Activated T-cell treated with anti-CD3 and anti-CD28 coated beads, Interleukin-2, amount 50 U/mL, for 24 hours (primary cell): ENCODE data around the gene FADD.
A peak's percentile ranks its signal among the peaks of the same experiment; 100 is the strongest.

ENCODE experiments used
- DNase-seq: peaks from one replicate; pipeline ENCODE4 v3.0.0-alpha.2; 2020
- H3K27ac Mint-ChIP-seq: 2 replicates; pipeline ENCODE4 v1.8.0; 2020; ENCODE audit warnings: mild to moderate bottlenecking, mixed read lengths
- H3K27me3 Mint-ChIP-seq: 2 replicates; pipeline ENCODE4 v1.8.0; 2020; ENCODE audit warnings: mixed read lengths
- H3K36me3 Mint-ChIP-seq: 2 replicates; pipeline ENCODE4 v1.8.0; 2020; ENCODE audit warnings: low read depth, mixed read lengths
- H3K4me1 Mint-ChIP-seq: 2 replicates; pipeline ENCODE4 v1.8.0; 2020; ENCODE audit warnings: low read depth, mixed read lengths
- H3K4me3 Mint-ChIP-seq: 2 replicates; pipeline ENCODE4 v1.8.0; 2020; ENCODE audit warnings: mild to moderate bottlenecking, moderate library complexity, mixed read lengths
- H3K9me3 Mint-ChIP-seq: 2 replicates; pipeline ENCODE4 v1.8.0; 2020; ENCODE audit warnings: mixed read lengths

The FADD gene, protein sequence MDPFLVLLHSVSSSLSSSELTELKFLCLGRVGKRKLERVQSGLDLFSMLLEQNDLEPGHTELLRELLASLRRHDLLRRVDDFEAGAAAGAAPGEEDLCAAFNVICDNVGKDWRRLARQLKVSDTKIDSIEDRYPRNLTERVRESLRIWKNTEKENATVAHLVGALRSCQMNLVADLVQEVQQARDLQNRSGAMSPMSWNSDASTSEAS

DNA sequence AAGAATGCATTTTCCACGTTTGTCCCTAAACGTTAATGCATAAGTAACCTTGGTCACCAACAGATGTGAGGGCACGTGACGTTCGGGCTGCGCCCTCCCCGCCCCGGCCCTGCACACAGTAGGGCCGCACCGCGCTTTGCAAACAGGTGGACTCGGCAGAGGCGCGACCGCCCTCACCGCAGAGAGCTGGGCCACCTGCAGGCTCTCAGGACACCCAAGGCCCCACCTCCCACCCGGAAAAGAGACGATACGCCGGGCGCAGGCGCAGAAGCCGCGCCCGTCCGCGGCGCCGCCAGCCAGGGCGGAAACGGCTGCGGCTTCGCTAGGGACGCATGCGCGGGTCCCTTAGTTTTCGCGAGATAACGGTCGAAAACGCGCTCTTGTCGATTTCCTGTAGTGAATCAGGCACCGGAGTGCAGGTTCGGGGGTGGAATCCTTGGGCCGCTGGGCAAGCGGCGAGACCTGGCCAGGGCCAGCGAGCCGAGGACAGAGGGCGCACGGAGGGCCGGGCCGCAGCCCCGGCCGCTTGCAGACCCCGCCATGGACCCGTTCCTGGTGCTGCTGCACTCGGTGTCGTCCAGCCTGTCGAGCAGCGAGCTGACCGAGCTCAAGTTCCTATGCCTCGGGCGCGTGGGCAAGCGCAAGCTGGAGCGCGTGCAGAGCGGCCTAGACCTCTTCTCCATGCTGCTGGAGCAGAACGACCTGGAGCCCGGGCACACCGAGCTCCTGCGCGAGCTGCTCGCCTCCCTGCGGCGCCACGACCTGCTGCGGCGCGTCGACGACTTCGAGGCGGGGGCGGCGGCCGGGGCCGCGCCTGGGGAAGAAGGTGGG lies at the start of gene FADD:
TSS of gene FADD (plus strand) at position 377 of the 831 bp plus-strand sequence. CDS start at position 541, 164 bp downstream.
- no peaks in the 10 kb centered on the region for H3K9me3 Mint-ChIP-seq
- peak within 1 kb of the TSS; percentile 97 for H3K4me3 Mint-ChIP-seq
- H3K4me1 Mint-ChIP-seq = peaks cover 43% of the 10 kb centered on the region
- H3K27ac Mint-ChIP-seq = peak within 1 kb of the TSS; percentile 99
- no peaks in the 10 kb centered on the region for H3K27me3 Mint-ChIP-seq
- peaks cover 45% of the 10 kb centered on the region for H3K36me3 Mint-ChIP-seq
- peak; percentile 92 for DNase-seq

DNA sequence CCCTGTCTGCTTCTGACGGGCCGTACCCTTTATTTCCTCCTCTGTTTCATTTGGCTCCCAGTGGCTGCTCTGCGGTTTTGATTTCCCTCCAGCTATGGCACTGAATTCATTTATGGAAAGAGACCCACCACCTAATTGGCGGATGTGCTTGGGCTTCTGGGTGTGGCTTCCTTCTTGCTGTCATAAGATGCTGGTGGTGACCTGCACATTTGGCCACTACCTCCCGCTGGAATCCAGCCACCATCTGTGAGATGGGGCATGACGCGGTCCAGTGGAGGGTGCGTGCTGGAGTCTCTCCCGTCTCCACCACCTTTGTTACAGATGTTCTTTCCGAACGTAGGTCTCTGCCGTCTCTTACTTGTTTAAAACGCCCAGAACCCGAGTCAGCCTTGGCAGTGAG lies 47.7 kb upstream of the FADD start:
- DNase-seq = no peak
- no peaks in the 10 kb centered on the region for H3K9me3 Mint-ChIP-seq
- no peaks in the 10 kb centered on the region for H3K27me3 Mint-ChIP-seq
- no peaks in the 10 kb centered on the region for H3K4me1 Mint-ChIP-seq
- no peak overlapping the region for H3K27ac Mint-ChIP-seq
- H3K4me3 Mint-ChIP-seq = no peak overlapping the region
- no peaks in the 10 kb centered on the region for H3K36me3 Mint-ChIP-seq

DNA sequence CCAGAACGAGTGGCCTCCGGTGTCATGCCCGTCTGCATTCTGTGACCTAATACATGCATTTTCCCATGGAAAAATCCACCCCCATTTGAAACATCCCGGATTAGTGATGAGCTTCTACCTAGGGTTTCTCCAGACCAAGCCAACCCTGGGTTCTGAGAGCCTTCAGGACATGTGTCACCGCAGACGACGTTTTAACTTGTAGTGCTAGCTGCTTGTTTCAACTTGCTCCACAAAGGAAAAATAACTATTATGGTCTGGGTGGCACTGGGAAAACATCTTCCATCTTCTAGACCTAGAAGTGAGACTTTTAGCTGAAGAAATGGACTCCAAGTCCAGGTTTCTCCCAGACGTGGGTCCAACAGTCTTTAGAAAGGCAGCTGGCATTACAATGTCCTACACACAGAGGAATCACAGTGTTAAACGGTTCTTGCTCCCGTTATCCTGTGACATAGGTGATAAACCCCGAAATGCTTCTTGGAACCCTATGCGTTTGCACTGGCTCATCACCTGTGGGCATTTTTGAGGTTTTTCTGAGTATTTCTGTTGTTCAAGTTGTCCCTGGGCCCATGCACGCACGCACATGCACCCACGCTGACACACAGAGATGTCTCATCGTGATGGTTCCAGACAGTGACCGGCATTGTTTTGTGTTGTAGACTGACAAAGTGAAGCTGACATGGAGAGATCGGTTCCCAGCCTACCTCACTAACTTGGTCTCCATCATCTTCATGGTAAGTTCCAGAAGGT lies 46.6 kb upstream of the FADD start:
- H3K4me1 Mint-ChIP-seq = no peaks in the 10 kb centered on the region
- no peak for DNase-seq
- no peak overlapping the region for H3K4me3 Mint-ChIP-seq
- H3K9me3 Mint-ChIP-seq = no peaks in the 10 kb centered on the region
- no peaks in the 10 kb centered on the region for H3K27me3 Mint-ChIP-seq
- no peaks in the 10 kb centered on the region for H3K36me3 Mint-ChIP-seq
- H3K27ac Mint-ChIP-seq = no peak overlapping the region

- no peaks in the 10 kb centered on the region for H3K36me3 Mint-ChIP-seq
- no peaks in the 10 kb centered on the region for H3K4me1 Mint-ChIP-seq
- no peaks in the 10 kb centered on the region for H3K27me3 Mint-ChIP-seq
- no peak overlapping the region for H3K27ac Mint-ChIP-seq
- H3K9me3 Mint-ChIP-seq = no peaks in the 10 kb centered on the region
- no peak for DNase-seq
- no peak overlapping the region for H3K4me3 Mint-ChIP-seq
Measured at GRCh38 chr11:70158201-70158600, 44.9 kb upstream of the FADD start.

DNA sequence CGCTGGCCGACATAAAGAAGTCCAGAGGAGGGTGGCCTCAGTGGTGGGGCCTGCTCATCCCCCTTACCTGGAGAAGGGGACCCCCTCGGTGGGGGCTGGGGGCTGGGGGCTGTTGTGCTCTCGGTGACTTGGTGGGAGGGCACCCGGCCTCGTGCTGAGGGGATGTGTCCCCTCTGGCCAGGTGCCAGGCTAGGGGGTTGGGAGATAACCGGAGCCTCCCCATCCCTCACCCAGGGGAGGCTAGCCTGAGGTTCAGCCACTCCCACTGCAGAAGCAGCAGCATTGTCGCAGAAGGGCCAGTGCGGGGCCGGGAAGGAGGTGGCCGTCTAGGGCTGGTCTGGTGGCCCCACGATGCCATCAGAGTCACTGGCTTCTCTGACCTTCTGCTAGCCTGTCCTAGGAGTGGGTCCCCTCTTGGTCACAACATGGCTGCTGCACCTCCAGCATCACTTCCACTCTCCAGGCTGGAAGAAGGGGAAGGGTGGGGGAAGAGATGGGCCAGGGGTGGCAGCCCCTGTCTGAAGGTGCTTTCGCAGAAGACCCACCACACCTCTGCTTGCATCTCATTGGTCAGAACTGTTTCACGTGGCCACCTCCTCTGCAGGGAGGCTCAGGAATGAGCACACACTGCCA lies 44.2 kb upstream of the FADD start:
- DNase-seq = no peak
- Mint-ChIP-seq H3K4me3 (no peak overlapping the region), H3K4me1 (no peaks in the 10 kb centered on the region), H3K36me3 (no peaks in the 10 kb centered on the region), H3K9me3 (no peaks in the 10 kb centered on the region), H3K27ac (no peak overlapping the region), H3K27me3 (no peaks in the 10 kb centered on the region)

- H3K27ac Mint-ChIP-seq = no peak overlapping the region
- H3K27me3 Mint-ChIP-seq = no peaks in the 10 kb centered on the region
- no peak overlapping the region for H3K4me3 Mint-ChIP-seq
- no peaks in the 10 kb centered on the region for H3K4me1 Mint-ChIP-seq
- DNase-seq = no peak
- H3K36me3 Mint-ChIP-seq = no peaks in the 10 kb centered on the region
- H3K9me3 Mint-ChIP-seq = no peaks in the 10 kb centered on the region
Measured at GRCh38 chr11:70159627-70160570, 43.2 kb upstream of the FADD start.

DNA sequence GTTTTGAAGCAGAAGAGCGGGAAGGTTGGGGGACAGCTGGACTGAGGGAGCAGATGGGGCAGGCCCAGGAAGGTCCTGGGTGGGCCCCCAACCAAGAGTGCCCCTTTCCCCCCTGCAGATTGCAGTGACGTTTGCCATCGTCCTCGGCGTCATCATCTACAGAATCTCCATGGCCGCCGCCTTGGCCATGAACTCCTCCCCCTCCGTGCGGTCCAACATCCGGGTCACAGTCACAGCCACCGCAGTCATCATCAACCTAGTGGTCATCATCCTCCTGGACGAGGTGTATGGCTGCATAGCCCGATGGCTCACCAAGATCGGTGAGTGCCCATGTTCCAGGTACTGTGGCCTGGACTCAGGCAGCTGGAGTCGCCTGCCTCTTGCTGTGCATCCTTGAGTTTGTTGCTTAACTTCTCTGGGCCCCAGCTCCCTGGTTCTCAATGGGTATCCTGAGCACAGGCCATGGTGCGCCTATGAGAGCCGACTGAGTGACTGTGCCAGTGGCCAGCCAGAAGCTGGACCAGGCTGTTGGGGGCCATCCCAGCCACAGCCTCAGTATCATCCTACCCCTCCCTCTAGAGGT lies 42.0 kb upstream of the FADD start:
- Mint-ChIP-seq H3K27me3 (no peaks in the 10 kb centered on the region), H3K9me3 (no peaks in the 10 kb centered on the region), H3K36me3 (no peaks in the 10 kb centered on the region), H3K27ac (no peak overlapping the region), H3K4me3 (no peak overlapping the region), H3K4me1 (no peaks in the 10 kb centered on the region)
- DNase-seq = no peak

GRCh38 chr11:70164705-70165104 lies 38.4 kb upstream of the FADD start:
- no peak overlapping the region for H3K27ac Mint-ChIP-seq

DNA sequence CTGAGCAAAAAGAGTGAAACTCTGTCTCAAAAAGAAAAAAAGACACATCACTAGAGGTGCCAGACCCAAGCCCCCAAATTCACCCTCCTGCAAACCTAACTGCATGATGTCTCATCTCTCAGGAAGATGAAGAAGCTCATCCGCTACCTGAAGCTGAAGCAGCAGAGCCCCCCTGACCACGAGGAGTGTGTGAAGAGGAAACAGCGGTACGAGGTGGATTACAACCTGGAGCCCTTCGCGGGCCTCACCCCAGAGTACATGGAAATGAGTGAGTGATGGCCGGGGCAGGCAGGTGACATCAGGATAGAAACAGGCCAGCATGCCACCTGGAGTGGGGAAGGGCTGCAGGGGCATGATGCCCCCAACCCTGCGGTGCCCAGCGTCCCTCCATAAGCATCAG lies 36.0 kb upstream of the FADD start:
- DNase-seq = no peak
- H3K9me3 Mint-ChIP-seq = no peaks in the 10 kb centered on the region
- peaks cover 21% of the 10 kb centered on the region for H3K27me3 Mint-ChIP-seq
- H3K27ac Mint-ChIP-seq = no peak overlapping the region
- H3K4me3 Mint-ChIP-seq = no peak overlapping the region
- H3K36me3 Mint-ChIP-seq = no peaks in the 10 kb centered on the region
- no peaks in the 10 kb centered on the region for H3K4me1 Mint-ChIP-seq

More at GRCh38 chr11:70164705-70165104, 38.4 kb upstream of the FADD start:
- Mint-ChIP-seq H3K27me3 (peaks cover 20% of the 10 kb centered on the region), H3K4me1 (no peaks in the 10 kb centered on the region), H3K9me3 (no peaks in the 10 kb centered on the region), H3K36me3 (no peaks in the 10 kb centered on the region), H3K4me3 (no peak overlapping the region)
- no peak for DNase-seq

DNA sequence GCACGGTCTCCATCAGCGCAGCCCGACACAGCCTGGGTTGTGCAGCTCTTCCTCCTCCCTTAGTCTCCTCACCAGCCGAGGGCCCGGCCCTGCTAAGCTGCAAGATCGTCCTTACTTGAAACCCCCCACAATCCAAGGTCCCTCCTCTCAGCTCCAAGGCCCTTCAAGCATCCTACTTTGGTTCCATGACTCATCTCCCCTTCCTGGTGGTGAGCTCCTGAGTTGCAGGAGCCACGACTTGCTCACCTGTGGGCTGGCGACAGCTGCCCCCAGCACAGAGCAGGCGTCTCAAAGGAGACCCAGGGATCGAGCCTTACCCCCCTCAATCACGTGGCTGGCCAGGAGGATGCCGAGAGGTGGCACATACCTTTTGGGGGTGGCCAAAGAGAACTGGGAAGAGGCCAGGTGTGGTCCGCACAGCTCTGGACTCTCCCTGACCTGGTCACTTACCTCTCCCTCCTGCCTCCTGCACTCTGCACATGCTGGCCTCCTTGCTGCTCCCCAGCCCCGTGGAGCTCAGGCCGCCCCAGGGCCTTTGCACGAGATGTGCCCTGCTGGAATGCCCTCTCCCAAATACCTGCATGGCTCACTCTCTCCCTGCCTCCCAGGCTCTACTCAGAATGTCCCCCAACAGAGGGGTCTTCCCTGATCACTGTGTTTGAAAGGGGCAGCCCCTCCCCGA lies 35.2 kb upstream of the FADD start:
- H3K4me3 Mint-ChIP-seq = no peak overlapping the region
- no peak for DNase-seq
- no peaks in the 10 kb centered on the region for H3K9me3 Mint-ChIP-seq
- no peaks in the 10 kb centered on the region for H3K36me3 Mint-ChIP-seq
- H3K27me3 Mint-ChIP-seq = peaks cover 21% of the 10 kb centered on the region
- no peaks in the 10 kb centered on the region for H3K4me1 Mint-ChIP-seq
- H3K27ac Mint-ChIP-seq = no peak overlapping the region

- Mint-ChIP-seq H3K27ac (no peak overlapping the region), H3K4me3 (no peak overlapping the region), H3K9me3 (no peaks in the 10 kb centered on the region), H3K27me3 (peaks cover 21% of the 10 kb centered on the region), H3K4me1 (no peaks in the 10 kb centered on the region), H3K36me3 (no peaks in the 10 kb centered on the region)
- DNase-seq = no peak
Measured at GRCh38 chr11:70168405-70168754, 34.7 kb upstream of the FADD start.

GRCh38 chr11:70169127-70169526 lies 34.0 kb upstream of the FADD start:
- no peaks in the 10 kb centered on the region for H3K9me3 Mint-ChIP-seq
- H3K27ac Mint-ChIP-seq = no peak overlapping the region
- H3K4me3 Mint-ChIP-seq = no peak overlapping the region
- no peaks in the 10 kb centered on the region for H3K36me3 Mint-ChIP-seq
- DNase-seq = no peak
- H3K27me3 Mint-ChIP-seq = peaks cover 21% of the 10 kb centered on the region
- no peaks in the 10 kb centered on the region for H3K4me1 Mint-ChIP-seq

GRCh38 chr11:70169632-70170031 lies 33.5 kb upstream of the FADD start:
- Mint-ChIP-seq H3K27ac (no peak overlapping the region), H3K36me3 (no peaks in the 10 kb centered on the region), H3K4me3 (no peak overlapping the region), H3K9me3 (no peaks in the 10 kb centered on the region), H3K4me1 (no peaks in the 10 kb centered on the region), H3K27me3 (peaks cover 21% of the 10 kb centered on the region)
- DNase-seq = no peak
